Mucosa of rectum (tissue), 2 donors: ENCODE data around the gene GNG7.
"Not testable (repeated sequence)": the region's sequence is repeated elsewhere in the genome, so short reads cannot be mapped to it uniquely, and the experiment has no call there.

ENCODE experiments used
- H3K27ac ChIP-seq, 2 donors: one replicate each; pipeline ENCODE4 v1.7.0; 2013; ENCODE audit warnings: inconsistent platforms in 2 of 2, low read depth in 2 of 2, low read length in 2 of 2
- H3K27me3 ChIP-seq, 2 donors: one replicate each; pipeline ENCODE4 v1.7.0; 2013; ENCODE audit warnings: low read length in 2 of 2; ENCODE audit not compliant: control insufficient read depth in 2 of 2, insufficient read depth in 2 of 2
- H3K36me3 ChIP-seq, 2 donors: one replicate each; pipeline ENCODE4 v1.7.0; 2013; ENCODE audit warnings: low read length in 2 of 2; ENCODE audit not compliant: control insufficient read depth in 2 of 2, insufficient read depth in 2 of 2
- H3K4me1 ChIP-seq, 2 donors: one replicate each; pipeline ENCODE4 v1.7.0; 2013; ENCODE audit warnings: low read length in 2 of 2, mild to moderate bottlenecking in 1 of 2; ENCODE audit not compliant: control insufficient read depth in 2 of 2, insufficient read depth in 2 of 2
- H3K4me3 ChIP-seq, 2 donors: one replicate each; pipeline ENCODE4 v1.7.0; 2013; ENCODE audit warnings: low read length in 2 of 2
- H3K9ac ChIP-seq, 2 donors: one replicate each; pipeline ENCODE4 v1.7.0; 2013; ENCODE audit warnings: low read length in 2 of 2, low read depth in 1 of 2, mild to moderate bottlenecking in 1 of 2
- H3K9me3 ChIP-seq, 2 donors: one replicate each; pipeline ENCODE4 v1.7.0; 2013; ENCODE audit warnings: low read length in 2 of 2; ENCODE audit not compliant: control insufficient read depth in 2 of 2
- donor health status: healthy.
- donor health status: Normal muscosa, but diverticular disease.

Gene GNG7

DNA sequence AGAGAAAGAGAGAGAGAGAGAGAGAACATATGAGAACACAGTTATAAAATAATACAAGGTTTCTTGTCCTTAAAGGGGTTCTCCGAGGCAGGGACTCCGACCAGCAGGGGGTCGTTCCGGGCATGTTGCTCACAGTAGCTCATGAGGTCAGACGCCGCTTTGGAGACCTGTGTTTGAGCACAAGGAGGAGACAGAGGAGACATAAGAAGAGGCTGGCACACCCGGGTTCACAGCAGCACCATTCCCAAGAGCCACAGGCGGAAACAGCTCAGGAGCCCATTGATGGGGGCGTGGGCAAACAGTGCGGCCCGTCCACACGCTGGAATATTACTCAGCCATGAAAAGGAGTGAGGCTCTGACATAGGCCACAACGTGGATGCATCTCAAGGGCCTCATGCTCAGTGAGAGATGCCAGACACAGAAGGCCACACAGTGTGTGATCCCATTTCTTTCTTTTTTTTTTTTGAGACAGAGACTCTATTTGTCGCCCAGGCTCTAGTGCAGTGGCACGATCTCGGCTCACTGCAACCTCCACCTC lies 187.4 kb downstream of the GNG7 start:
- H3K9me3 ChIP-seq = no peaks in the 10 kb centered on the region
- H3K4me1 ChIP-seq = no peaks in the 10 kb centered on the region
- H3K4me3 ChIP-seq = no peak overlapping the region
- no peaks in the 10 kb centered on the region for H3K27me3 ChIP-seq
- no peaks in the 10 kb centered on the region for H3K36me3 ChIP-seq
- H3K9ac ChIP-seq = no peak overlapping the region
- no peak overlapping the region for H3K27ac ChIP-seq

DNA sequence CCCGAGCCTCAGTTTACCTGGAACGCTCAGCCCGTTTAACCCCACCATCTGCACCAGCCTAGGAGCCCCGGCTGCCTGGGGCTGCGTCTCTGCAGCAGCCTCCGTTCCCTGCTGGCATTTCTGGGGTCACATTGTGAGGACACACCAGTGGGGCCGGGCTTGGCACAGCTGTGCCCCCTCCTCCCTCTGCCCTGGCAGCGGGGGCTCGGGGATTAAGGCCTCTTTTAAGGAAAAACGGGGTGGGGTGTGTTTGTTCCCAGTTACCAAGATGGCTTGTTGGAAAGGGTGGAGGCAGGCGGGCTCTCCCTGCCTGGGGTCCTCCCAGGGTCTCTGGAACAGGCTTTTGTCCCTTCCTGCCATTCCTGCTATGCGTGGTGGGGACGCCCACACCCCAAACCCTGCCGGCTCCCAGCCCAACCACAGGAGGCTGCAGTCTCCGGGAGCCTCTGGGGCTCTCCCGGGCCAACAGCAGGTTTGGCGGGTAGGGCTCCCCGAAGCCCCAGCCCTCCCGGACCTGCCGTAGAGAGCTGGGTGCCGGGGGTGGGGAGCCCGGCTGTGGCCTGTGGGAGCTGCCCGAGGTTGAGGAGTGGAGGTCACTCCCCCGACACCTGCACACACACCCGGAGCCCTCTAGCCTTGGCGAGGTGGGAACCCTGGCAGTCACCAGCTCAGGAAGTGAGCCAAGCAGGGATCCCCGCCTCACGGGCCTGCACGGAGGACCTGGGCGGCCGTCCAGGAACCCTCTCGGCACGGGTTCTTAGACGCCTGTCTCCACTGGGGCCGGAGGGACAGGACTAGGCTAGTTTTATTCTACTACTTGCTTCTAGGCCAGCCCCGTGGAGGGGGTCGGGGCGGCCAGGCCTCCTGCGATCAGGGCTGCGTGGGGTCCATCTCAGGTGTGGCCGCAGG lies 189.7 kb downstream of the GNG7 start:
- Histone ChIP-seq H3K4me1 (no peaks in the 10 kb centered on the region), H3K9me3 (no peaks in the 10 kb centered on the region), H3K36me3 (no peaks in the 10 kb centered on the region), H3K4me3 (no peak overlapping the region), H3K9ac (no peak overlapping the region), H3K27me3 (no peaks in the 10 kb centered on the region), H3K27ac (no peak overlapping the region)

DNA sequence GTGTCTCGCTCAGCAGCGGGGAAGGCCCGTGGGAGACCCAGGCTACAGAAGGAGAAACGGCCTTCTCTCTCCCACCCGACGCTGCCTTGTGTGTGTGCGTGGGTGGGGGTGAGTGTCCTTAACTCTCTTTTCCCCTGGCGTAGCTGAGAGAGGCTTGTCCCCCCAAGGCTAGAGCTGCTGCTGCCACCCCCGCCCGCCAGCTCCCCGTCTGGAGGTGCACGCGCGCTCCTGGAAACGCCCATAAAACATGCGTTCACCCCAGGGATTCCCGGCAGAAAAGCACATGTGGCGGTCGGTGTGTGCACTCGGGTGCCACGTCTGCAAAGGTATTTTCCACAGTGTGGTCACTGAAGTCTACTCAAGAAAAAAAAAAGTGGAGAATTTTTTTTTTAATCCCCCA lies 190.5 kb downstream of the GNG7 start:
- no peaks in the 10 kb centered on the region for H3K36me3 ChIP-seq
- H3K4me1 ChIP-seq = peaks cover 0 to 3% of the 10 kb centered on the region in 2 donors
- H3K9ac ChIP-seq = no peak overlapping the region
- no peaks in the 10 kb centered on the region for H3K27me3 ChIP-seq
- no peaks in the 10 kb centered on the region for H3K9me3 ChIP-seq
- H3K27ac ChIP-seq = no peak overlapping the region
- H3K4me3 ChIP-seq = no peak overlapping the region

DNA sequence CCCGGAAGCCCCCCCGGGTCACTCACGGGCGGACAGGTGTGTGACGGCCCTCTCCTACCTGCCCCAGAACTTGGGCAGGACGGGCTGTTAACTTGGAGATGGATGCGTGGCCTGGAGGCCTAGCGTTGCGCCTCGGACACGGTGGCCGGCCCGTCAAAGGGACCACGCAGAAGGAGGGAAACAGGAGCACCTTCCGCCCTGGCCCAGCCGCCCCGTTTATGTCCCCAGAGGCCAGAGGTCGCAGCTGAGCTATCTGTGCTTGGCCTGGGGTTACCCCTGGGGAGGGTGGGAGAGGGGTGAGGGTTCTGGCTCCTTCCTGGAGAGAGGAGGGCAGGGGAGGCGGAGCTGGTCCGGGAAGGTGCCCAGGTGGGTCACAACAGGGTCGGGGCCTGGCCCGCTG lies 190.9 kb downstream of the GNG7 start:
- no peaks in the 10 kb centered on the region for H3K27me3 ChIP-seq
- peaks cover 0 to 3% of the 10 kb centered on the region in 2 donors for H3K4me1 ChIP-seq

DNA sequence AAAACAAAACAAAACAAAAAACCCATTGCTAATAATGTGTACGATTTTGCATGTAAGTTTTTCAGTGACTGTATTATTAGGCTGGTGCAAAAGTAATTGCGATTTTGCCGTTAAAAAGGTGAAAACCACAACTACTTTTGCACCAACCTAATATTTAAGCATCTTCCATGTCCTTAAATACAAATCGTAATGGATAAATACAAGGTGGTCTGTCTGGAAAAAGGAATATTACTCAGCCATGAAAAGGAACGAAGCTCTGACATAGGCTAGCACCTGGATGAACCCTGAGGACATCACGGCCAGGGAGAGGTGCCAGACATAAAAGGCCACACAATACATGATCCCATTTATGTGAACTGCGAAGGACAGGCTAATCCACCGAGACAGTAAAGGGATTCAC lies 193.4 kb downstream of the GNG7 start:
- no peaks in the 10 kb centered on the region for H3K36me3 ChIP-seq
- H3K4me1 ChIP-seq = peaks cover 0 to 3% of the 10 kb centered on the region in 2 donors

More for the DNA sequence above, 190.9 kb downstream of the GNG7 start:
- Histone ChIP-seq H3K4me3 (no peak overlapping the region), H3K9me3 (no peaks in the 10 kb centered on the region), H3K9ac (no peak overlapping the region), H3K27ac (no peak overlapping the region), H3K36me3 (no peaks in the 10 kb centered on the region)

DNA sequence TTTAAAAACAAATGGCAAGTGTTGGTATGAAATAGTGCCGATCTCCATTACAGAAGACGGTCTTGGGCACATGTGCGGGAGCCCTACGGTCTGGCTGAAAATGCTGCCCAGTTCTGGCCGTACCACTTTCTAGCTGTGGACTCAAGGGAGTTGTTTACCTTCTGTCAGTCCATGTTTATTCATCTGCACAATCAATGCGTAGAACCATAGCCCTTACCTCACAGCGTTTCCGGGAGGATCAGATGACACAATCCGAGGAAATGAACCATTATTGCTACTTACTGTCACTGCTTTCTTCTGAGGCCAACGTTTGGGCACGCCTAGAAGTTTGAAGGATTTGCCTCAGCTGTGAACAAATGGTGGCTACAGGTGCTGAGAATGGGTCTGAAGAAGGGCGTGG lies 195.4 kb downstream of the GNG7 start:
- Histone ChIP-seq H3K36me3 (no peaks in the 10 kb centered on the region), H3K4me3 (peak overlapping the region; percentile 25 to 33), H3K27me3 (no peaks in the 10 kb centered on the region), H3K9ac (peak overlapping the region in 1 of 2 donors; percentile 18), H3K9me3 (no peaks in the 10 kb centered on the region), H3K27ac (peak overlapping the region in 1 of 2 donors; percentile 9), H3K4me1 (peaks cover 0 to 3% of the 10 kb centered on the region in 2 donors)

More for the DNA sequence above, 193.4 kb downstream of the GNG7 start:
- Histone ChIP-seq H3K9me3 (no peaks in the 10 kb centered on the region), H3K27me3 (no peaks in the 10 kb centered on the region), H3K27ac (no peak overlapping the region), H3K4me3 (no peak overlapping the region), H3K9ac (no peak overlapping the region)

DNA sequence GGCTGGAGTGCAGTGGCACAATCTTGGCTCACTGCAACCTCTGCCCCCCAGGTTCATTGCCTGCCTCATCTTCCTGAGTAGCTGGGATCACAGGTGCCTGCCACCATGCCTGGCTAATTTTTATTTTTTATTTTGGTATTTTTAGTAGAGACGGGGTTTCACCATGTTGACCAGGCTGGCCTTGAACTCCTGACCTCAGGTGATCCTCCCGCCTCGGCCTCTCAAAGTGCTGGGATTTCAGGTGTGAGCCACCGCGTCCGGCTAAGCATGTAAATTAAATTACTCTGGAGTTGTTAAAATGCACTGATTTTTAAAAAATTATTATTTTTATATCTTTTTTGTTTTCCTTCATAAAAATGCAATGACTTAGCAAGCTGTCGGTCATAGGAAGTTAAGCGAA lies 195.8 kb downstream of the GNG7 start:
- not testable (repeated sequence) for H3K4me1 ChIP-seq

DNA sequence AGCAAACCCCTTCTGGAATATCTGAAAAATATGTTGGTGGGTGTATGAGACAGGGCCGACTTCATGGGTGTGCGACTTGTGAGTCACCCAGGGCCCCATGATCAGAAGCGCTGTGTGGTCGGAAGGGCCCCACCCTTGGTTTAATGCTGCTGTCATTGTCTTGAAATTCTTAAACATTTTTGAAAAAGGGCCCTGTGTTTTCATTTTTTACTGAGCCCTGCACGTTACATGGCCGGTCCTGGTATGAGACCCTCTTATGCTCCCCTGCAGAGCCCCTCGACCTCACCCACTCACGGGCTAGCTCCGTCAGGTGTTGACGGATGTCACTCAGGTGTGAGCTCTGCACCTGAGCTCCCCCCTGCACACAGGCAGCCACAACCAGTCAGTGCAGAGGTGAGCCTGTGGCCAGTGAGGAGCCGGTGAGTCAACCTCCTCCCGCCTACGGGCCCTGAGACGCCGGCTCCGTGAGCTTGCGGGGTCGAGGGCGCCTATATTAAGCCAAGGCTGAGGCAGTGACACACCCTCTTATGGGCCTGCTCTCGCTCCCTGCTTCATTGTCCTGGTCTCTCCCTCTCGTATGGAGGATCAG lies 198.9 kb downstream of the GNG7 start:
- Histone ChIP-seq H3K36me3 (no peaks in the 10 kb centered on the region), H3K4me1 (peaks cover 0 to 6% of the 10 kb centered on the region in 2 donors), H3K27me3 (no peaks in the 10 kb centered on the region), H3K4me3 (no peak overlapping the region), H3K9me3 (no peaks in the 10 kb centered on the region), H3K9ac (no peak overlapping the region), H3K27ac (no peak overlapping the region)

More for the DNA sequence above, 195.8 kb downstream of the GNG7 start:
- H3K9me3 ChIP-seq, H3K27me3 ChIP-seq, H3K36me3 ChIP-seq: not testable (repeated sequence)
- Histone ChIP-seq H3K9ac (peak overlapping the region in 1 of 2 donors; percentile 18), H3K27ac (peak overlapping the region in 1 of 2 donors; percentile 9), H3K4me3 (peak overlapping the region; percentile 25 to 33)

DNA sequence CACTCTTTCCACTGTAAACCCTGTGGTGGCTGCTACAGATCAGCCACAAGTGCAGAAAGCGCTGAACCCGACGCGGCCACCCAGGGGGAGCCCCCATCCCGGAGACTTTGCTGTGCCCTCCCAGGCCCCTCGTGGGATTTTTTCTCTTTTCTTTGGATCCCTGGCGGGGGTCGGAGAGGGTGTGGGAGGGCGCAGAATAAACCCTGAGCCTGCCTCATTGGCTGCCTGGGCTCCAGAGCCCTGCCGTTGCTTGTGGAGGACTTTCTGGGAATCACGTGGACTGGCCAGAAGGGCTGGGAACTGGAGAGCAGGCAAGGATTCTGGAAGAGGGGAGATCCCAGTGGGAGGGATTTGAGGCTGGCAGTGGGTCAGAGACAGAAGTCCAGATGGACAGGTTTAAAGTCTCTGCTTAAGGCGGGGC lies 201.6 kb downstream of the GNG7 start:
- H3K27ac ChIP-seq = no peak overlapping the region
- peaks cover 7 to 8% of the 10 kb centered on the region in 2 donors for H3K4me1 ChIP-seq
- H3K27me3 ChIP-seq = no peaks in the 10 kb centered on the region
- no peak overlapping the region for H3K4me3 ChIP-seq
- no peaks in the 10 kb centered on the region for H3K36me3 ChIP-seq
- H3K9ac ChIP-seq = no peak overlapping the region
- no peaks in the 10 kb centered on the region for H3K9me3 ChIP-seq

DNA sequence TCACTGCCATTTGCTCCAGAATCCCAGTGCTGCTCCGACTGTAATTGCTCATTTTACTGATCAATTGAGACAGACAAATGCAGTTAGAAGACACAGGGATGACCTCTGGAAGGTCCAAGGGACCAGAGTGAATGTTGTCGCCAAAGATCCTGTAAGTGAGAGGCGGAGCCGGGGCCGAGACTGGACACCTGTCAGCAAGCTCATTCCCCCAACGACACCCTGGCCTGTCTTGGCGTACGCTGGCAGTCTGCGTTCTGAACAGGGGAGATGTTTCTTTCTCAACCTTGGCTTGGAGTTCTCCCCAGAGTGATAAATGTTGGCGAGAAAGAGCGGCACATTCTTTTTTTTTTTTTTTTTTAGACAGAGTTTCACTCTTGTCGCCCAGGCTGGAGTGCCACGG lies 202.3 kb downstream of the GNG7 start:
- H3K9ac ChIP-seq = no peak overlapping the region
- H3K27ac ChIP-seq = no peak overlapping the region
- no peaks in the 10 kb centered on the region for H3K36me3 ChIP-seq
- H3K9me3 ChIP-seq = no peaks in the 10 kb centered on the region
- H3K4me3 ChIP-seq = no peak overlapping the region
- no peaks in the 10 kb centered on the region for H3K27me3 ChIP-seq
- H3K4me1 ChIP-seq = peaks cover 11 to 13% of the 10 kb centered on the region in 2 donors
